TTC549 (cell line): ENCODE results near the gene TULP4.

Source experiments
- FAIRE-seq: peaks from 2 replicates; lab custom pipeline; 2012; peaks lifted over from hg19 to GRCh38; lab: Jason Lieb, UNC

Gene TULP4

DNA sequence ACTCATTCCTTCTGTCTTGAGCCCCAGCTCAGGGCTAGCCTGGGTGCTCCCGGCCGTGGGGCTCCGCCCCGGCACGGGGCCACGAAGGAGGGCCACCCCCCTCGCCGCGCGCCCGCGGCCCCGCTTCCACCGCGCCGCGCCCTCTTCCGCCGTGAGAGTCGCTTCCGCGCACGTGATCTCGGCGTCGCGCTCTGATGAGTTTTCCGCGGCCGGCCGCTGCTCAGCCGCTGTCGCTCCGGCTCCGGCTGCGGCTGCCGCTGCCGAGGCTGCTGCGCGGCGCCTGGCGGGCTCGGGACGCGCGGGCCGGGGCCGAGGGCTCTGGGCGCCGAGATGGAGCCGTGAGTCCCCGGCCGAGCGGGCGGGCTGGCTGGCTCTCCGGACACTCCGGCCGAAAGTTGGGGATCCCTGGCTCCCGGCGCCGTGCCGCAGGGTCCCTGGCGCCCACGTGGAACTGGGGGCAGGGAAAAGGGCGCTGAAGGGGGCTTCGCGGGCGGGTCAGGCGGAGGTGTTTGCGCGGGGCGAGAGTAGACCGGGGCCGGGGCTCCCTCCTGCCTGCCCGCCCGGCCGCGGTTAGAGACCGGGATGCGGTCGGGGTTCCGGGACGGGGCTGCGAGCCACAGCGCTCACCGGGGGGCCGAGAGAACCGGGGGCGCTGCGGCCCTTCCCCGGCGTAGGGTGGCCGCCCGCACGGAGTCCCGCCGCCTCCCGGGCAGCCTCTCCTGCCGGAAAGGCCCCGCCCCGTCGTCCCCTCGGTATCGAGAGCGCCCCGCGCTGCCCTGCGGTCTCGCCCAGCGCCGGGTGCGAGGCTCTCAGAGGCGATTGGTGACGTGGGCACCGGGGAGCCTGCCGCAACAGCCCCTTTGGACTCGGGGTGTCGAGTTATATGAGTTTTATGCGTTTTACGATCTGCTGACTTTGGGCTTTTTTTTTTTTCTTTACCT, 247.9 kb downstream of the TULP4 start, which contains the start of gene TMEM181:
TSS of gene TMEM181 (plus strand) at position 197 of the 941 bp plus-strand sequence. CDS start at position 331, 134 bp downstream.
- FAIRE-seq, result no peak

DNA sequence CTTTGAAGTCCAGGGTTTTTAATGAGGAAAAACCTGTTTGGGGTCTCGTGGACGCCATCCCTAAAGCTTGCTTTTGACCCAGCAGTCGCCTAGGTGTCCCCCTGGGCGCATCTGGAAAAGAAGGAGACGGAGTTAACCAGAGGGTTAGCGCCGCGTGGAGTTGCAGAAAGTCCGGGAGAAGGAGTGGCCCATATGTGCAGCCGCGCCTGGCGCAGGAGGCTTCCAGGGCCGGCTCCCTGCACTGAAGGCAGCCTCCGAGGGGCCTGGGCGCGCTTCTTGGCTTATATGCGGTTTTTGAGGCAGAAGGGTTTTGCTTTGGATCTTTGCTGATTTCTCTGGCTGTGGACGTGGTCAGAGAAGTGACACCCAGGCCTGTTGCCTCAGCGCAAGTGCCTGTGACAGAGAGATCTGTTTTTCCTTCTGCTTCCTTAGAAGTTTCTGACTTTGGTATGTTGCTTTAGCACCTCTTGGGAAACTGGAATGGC, 248.6 kb downstream of the TULP4 start:
- no peak for FAIRE-seq
